OCI-LY7 (cell line): ENCODE results near the gene ACTA2.

Experiments used
- EZH2phosphoT487 ChIP-seq: fragments of 200-600 bp; sonication (generic); IDR thresholded peaks from 2 replicates; pipeline ENCODE4 v1.6.1; 2018; ENCODE audit warnings: low read depth, borderline replicate concordance, mild to moderate bottlenecking, mixed run types, antibody characterized with exemption, low read length, moderate library complexity, mixed read lengths
- TF ChIP-seq, protein P1 (sequence below): fragments of 200-600 bp; sonication (generic); conservative IDR thresholded peaks from 2 replicates; pipeline ENCODE4 v1.5.1; 2014; ENCODE audit warnings: mild to moderate bottlenecking, antibody characterized with exemption, low read length, moderate library complexity, mixed read lengths

DNA sequence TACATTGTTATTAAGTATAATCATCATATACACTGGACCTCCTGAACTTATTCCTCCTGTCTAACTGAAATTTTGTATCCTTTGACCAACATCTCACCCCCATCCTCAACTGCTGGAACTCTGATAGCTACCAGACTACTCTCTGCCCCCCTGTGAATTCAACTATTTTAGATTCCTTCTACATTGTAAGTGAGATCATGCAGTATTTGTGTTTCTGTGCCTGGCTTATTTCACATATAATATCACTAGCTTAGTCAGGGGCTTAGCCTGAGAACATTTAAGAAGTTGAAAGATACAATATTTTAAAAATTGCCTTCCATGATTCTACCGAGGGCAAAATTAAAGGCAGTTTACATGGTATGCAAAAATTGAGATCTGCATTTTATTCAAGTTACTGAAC is 45.7 kb downstream of the ACTA2 start:
- TF ChIP-seq, protein P1, sequence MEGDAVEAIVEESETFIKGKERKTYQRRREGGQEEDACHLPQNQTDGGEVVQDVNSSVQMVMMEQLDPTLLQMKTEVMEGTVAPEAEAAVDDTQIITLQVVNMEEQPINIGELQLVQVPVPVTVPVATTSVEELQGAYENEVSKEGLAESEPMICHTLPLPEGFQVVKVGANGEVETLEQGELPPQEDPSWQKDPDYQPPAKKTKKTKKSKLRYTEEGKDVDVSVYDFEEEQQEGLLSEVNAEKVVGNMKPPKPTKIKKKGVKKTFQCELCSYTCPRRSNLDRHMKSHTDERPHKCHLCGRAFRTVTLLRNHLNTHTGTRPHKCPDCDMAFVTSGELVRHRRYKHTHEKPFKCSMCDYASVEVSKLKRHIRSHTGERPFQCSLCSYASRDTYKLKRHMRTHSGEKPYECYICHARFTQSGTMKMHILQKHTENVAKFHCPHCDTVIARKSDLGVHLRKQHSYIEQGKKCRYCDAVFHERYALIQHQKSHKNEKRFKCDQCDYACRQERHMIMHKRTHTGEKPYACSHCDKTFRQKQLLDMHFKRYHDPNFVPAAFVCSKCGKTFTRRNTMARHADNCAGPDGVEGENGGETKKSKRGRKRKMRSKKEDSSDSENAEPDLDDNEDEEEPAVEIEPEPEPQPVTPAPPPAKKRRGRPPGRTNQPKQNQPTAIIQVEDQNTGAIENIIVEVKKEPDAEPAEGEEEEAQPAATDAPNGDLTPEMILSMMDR = no peak
- TF ChIP-seq EZH2phosphoT487 = no peak
